ENCODE data around the gene C1orf21. TPM values are rescaled to one million over a fixed set of nuclear protein-coding genes. Genes with fewer than 3 reads are reported as not detected.

C1orf21 gene
- total and polyA plus RNA-seq, 10 donors = 9.7 to 60.4 (median 26.7) TPM

DNA sequence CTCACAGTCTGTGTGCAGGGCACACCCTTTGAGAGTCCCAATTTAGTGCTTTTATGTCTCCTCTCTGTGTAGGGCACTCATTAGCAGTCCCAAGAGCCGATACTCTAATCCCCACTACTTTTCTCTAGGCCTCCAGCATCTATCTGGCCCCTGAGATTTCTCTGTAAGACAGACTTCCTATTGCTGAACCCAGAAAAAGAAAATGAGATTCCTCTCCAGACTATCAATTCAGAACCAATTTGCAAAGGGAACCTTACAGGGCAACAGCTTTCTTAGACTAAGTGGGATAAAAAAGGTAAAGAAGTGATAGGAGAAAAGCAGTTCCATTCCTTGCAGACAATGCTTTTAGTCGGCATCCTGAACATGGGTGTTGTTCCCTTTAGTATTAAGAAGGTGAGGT, 195.6 kb downstream of the C1orf21 start:
- H3K4me1 ChIP-seq = no peaks in the 10 kb centered on the region
- no peaks in the 10 kb centered on the region for H3K27me3 ChIP-seq (replicated peaks in 1 of 7)
- intact Hi-C loops (cut with DNase I; ENCODE audit: low total_unique reads) = no loop called here
- no peak overlapping the region for H3K4me3 ChIP-seq
- H3K36me3 ChIP-seq = no peaks in the 10 kb centered on the region
- H3K27ac ChIP-seq = no peak overlapping the region
- 90 to 97% (median 92%) methylated on average over 2 of the region's 2 CpGs for WGBS, 5 donors
- no peak for DNase-seq
- H3K9me3 ChIP-seq = peaks cover 0 to 11% (median 8%) of the 10 kb centered on the region in 8 donors
- TF ChIP-seq POLR2A (IDR thresholded peaks at IDR 0.05) (no peak), POLR2AphosphoS5 (IDR thresholded peaks at IDR 0.05) (no peak)
- TF ChIP-seq, protein P1, sequence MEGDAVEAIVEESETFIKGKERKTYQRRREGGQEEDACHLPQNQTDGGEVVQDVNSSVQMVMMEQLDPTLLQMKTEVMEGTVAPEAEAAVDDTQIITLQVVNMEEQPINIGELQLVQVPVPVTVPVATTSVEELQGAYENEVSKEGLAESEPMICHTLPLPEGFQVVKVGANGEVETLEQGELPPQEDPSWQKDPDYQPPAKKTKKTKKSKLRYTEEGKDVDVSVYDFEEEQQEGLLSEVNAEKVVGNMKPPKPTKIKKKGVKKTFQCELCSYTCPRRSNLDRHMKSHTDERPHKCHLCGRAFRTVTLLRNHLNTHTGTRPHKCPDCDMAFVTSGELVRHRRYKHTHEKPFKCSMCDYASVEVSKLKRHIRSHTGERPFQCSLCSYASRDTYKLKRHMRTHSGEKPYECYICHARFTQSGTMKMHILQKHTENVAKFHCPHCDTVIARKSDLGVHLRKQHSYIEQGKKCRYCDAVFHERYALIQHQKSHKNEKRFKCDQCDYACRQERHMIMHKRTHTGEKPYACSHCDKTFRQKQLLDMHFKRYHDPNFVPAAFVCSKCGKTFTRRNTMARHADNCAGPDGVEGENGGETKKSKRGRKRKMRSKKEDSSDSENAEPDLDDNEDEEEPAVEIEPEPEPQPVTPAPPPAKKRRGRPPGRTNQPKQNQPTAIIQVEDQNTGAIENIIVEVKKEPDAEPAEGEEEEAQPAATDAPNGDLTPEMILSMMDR (IDR thresholded peaks at IDR 0.05 in 8 of 11, conservative IDR thresholded peaks at IDR 0.05 in 3 of 11) = no peak

DNA sequence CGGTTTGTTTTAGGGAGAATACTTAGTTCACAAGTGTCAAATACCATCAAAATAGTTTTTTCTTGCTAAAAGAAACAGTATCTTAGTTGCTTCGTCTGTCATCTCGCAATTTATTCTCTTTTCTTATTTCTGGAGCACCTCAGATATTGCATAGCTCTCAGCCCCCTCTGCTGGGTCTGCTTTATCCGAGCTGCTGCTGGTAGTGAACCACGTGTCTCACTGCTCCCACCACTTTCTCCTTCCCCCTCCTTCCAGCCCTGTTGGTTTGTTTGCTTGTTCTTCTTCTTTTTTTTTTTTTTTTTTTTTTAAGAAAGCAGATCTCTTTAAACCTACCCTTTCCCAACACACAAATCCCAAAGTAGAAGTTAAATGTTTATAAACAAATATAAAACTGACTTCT, 197.0 kb downstream of the C1orf21 start:
- intact Hi-C loops (cut with DNase I; ENCODE audit: low total_unique reads) = no loop called here
- Histone ChIP-seq H3K27ac (no peak overlapping the region), H3K4me3 (no peak overlapping the region), H3K9me3 (peaks cover 0 to 11% (median 8%) of the 10 kb centered on the region in 8 donors), H3K36me3 (no peaks in the 10 kb centered on the region), H3K27me3 (replicated peaks in 1 of 7) (no peaks in the 10 kb centered on the region), H3K4me1 (no peaks in the 10 kb centered on the region)
- TF ChIP-seq POLR2AphosphoS5 (IDR thresholded peaks at IDR 0.05) (no peak), POLR2A (IDR thresholded peaks at IDR 0.05) (no peak)
- TF ChIP-seq, protein P1 (IDR thresholded peaks at IDR 0.05 in 8 of 11, conservative IDR thresholded peaks at IDR 0.05 in 3 of 11) = no peak
- WGBS, 5 donors = 36 to 53% (median 50%) methylated on average over 5 of the region's 5 CpGs
- DNase-seq = no peak

DNA sequence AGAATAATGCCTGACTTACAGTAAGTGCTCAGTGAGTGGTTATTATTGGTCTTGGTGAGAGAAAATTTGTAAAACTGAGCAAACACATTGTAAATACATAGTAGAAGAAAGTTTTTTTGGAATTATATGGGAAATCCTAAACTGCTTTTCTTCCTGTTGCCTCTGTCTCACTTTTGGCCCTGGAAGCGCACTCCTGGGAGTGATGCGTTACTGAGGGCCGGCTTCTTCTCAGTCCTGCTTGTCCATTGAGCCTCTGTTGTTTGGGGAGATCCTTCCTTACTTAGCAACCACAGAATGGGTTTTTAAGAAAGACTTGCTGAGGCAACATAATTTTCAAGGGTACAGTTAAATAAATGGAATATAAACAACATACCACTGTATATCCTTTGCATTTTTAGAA, 201.9 kb downstream of the C1orf21 start:
- TF ChIP-seq POLR2AphosphoS5 (IDR thresholded peaks at IDR 0.05) (no peak), POLR2A (IDR thresholded peaks at IDR 0.05) (no peak)
- TF ChIP-seq, protein P1 (IDR thresholded peaks at IDR 0.05 in 8 of 11, conservative IDR thresholded peaks at IDR 0.05 in 3 of 11) = no peak
- H3K36me3 ChIP-seq = no peaks in the 10 kb centered on the region
- H3K4me1 ChIP-seq = peaks cover 0 to 5% (median 0%) of the 10 kb centered on the region in 6 donors
- DNase-seq = no peak
- intact Hi-C loops (cut with DNase I; ENCODE audit: low total_unique reads) = no loop called here
- H3K27ac ChIP-seq = no peak overlapping the region
- H3K27me3 ChIP-seq (replicated peaks in 1 of 7) = no peaks in the 10 kb centered on the region
- H3K9me3 ChIP-seq = no peaks in the 10 kb centered on the region
- 97 to 100% (median 98%) methylated on average over 3 of the region's 3 CpGs for WGBS, 5 donors
- H3K4me3 ChIP-seq = no peak overlapping the region

DNA sequence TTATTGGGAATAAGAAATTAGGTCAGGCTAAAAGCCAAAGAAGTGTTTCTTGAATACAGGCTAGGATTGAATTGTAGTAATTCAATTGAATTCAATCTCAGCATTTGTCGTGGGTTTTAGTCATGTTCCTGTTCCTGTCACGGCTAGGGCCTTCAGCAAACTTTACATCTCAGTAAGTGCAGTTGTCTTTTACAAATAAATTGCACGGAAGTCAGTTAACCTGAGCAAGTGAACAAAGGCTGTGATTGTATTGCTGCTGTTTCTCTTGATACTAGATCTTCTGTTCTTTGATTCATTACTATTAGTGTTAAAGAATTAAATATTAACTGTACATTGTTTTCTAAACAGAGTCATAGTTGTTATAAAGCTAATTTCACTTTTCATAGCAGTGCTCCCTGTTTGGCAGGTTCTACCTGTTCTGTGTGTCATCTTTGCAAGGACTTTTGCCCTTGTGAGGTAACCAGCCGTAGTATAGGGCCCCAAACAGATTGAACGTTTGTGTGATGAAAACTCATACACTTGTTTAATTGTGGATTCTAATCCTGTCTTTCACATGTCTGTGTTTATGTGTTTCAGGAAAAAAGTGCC, 203.4 kb downstream of the C1orf21 start:
- H3K9me3 ChIP-seq = no peaks in the 10 kb centered on the region
- 69 to 86% (median 77%) methylated on average over 5 of the region's 5 CpGs for WGBS, 5 donors
- no peaks in the 10 kb centered on the region for H3K36me3 ChIP-seq
- peaks cover 0 to 5% (median 0%) of the 10 kb centered on the region in 6 donors for H3K4me1 ChIP-seq
- intact Hi-C loops (cut with DNase I; ENCODE audit: low total_unique reads) = no loop called here
- no peaks in the 10 kb centered on the region for H3K27me3 ChIP-seq (replicated peaks in 1 of 7)
- H3K27ac ChIP-seq = no peak overlapping the region
- no peak for DNase-seq
- no peak overlapping the region for H3K4me3 ChIP-seq
- TF ChIP-seq, protein P1 (IDR thresholded peaks at IDR 0.05 in 8 of 11, conservative IDR thresholded peaks at IDR 0.05 in 3 of 11) = no peak
- TF ChIP-seq POLR2A (IDR thresholded peaks at IDR 0.05) (no peak), POLR2AphosphoS5 (IDR thresholded peaks at IDR 0.05) (no peak)
